ENCODE data around the gene TP53I11. TPM values are rescaled to one million over a fixed set of nuclear protein-coding genes. Genes with fewer than 3 reads are reported as not detected.
A peak's percentile ranks its signal among the peaks of the same experiment; 100 is the strongest.

Gene TP53I11
- total RNA-seq, 4 donors from 2014 or later: 21.7 to 34.0 (median 30.9) TPM

GRCh38 chr11:44957776-44958564 is 7.3 kb upstream of the TP53I11 start:
- Histone ChIP-seq H3K27ac (no peak overlapping the region), H3K4me3 (replicated peaks in 1 of 3) (no peak overlapping the region), H3K27me3 (no peaks in the 10 kb centered on the region), H3K4me1 (peaks cover 20 to 34% of the 10 kb centered on the region in 2 donors), H3K9me3 (no peaks in the 10 kb centered on the region), H3K36me3 (no peaks in the 10 kb centered on the region)
- TF ChIP-seq CTCF (IDR thresholded peaks at IDR 0.05): no peak
- no peak for TF ChIP-seq POLR2A (IDR thresholded peaks at IDR 0.05)
- 79 to 80% methylated on average over 8 of the region's 8 CpGs for WGBS, 2 donors
- DNase-seq: no peak
- intact Hi-C loops (cut with DNase I): no loop called here

DNA sequence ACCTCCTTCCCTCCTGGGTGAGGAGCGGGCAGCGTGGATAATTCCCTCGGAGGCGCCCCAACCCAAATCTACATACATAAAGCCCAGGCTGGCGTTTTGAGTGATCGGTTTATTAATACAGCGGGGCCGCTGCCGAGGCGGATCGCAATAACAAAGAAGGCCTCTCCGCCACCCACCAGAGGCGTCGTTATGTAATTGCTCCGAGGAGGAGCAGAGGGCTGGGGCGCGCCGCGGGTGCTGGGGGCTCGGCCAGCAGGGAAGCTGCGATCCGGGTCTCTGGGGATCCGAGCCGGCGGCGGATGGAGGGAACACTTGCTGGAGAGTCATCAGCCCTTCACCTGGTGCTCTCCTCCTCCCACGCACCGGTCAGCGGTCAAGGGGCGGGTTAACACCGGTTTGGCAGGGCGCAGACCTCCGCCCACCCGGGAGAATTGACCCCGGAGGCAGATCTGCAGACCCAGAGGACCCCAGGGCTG is 6.4 kb upstream of the TP53I11 start:
- TF ChIP-seq CTCF (IDR thresholded peaks at IDR 0.05) (no peak), POLR2A (IDR thresholded peaks at IDR 0.05) (no peak)
- no peak overlapping the region for H3K4me3 ChIP-seq (replicated peaks in 1 of 3)
- no peak overlapping the region for H3K27ac ChIP-seq

DNA sequence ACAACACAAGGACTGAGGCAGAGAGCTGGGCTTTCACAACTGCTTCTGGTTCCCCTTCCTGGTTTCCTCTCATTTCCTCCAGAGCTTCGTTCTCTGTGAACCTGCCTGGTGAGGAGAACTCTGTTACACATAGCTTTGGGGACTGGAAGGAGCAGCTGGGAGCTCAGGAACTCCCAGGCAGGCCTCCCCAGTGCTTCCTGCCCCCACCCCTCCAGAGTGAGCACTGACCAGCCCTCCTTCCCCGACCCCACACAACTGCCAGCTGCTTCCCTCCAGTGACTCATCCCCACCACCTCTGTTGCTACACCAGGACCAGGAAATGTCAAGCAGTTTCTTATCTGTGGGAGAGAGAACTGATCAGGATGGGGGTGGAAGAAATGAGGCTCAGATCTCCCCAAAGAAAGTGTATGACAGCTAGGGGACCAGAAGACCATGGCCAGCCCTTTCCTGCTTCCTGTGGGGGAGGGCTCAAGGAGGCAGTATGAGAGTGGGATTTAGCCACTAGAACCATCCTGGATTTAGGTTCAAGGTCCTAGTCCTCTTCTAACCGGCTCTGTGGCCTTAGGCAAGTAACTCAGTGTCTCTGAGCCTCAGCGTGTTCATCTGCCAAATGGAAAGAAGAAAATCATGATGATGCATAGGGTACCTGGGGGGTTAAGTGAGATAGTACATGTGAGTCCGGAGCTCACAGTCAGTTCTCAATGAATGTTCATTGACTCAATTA is 4.5 kb upstream of the TP53I11 start:
- DNase-seq: peak; percentile 37 to 48

More for the DNA sequence above, 6.4 kb upstream of the TP53I11 start:
- H3K9me3 ChIP-seq: no peaks in the 10 kb centered on the region
- H3K27me3 ChIP-seq: no peaks in the 10 kb centered on the region
- H3K36me3 ChIP-seq: no peaks in the 10 kb centered on the region
- intact Hi-C loops (cut with DNase I): no loop called here
- peak in 1 of 2 donors; percentile 35 for DNase-seq
- peaks cover 20 to 43% of the 10 kb centered on the region in 2 donors for H3K4me1 ChIP-seq
- WGBS, 2 donors: 34 to 47% methylated on average over 22 to 24 of the region's 35 CpGs

GRCh38 chr11:44954051-44954906 is 3.6 kb upstream of the TP53I11 start:
- H3K27ac ChIP-seq: peak overlapping the region in 2 of 3 donors; percentile 21 to 41
- no peak overlapping the region for H3K4me3 ChIP-seq (replicated peaks in 1 of 3)
- 69 to 73% methylated on average over 10 to 12 of the region's 12 CpGs for WGBS, 2 donors

More for the DNA sequence above, 4.5 kb upstream of the TP53I11 start:
- no peaks in the 10 kb centered on the region for H3K9me3 ChIP-seq
- H3K4me1 ChIP-seq: peaks cover 27 to 55% of the 10 kb centered on the region in 2 donors
- H3K36me3 ChIP-seq: no peaks in the 10 kb centered on the region
- no peak for TF ChIP-seq CTCF (IDR thresholded peaks at IDR 0.05)
- no peak for TF ChIP-seq POLR2A (IDR thresholded peaks at IDR 0.05)
- 63 to 65% methylated on average over 5 of the region's 5 CpGs for WGBS, 2 donors
- no peaks in the 10 kb centered on the region for H3K27me3 ChIP-seq
- intact Hi-C loops (cut with DNase I): no loop called here
- H3K4me3 ChIP-seq (replicated peaks in 1 of 3): no peak overlapping the region
- peak overlapping the region in 2 of 3 donors; percentile 21 to 41 for H3K27ac ChIP-seq

More at GRCh38 chr11:44954051-44954906, 3.6 kb upstream of the TP53I11 start:
- no peak for DNase-seq
- no peaks in the 10 kb centered on the region for H3K9me3 ChIP-seq
- intact Hi-C loops (cut with DNase I): no loop called here
- no peaks in the 10 kb centered on the region for H3K27me3 ChIP-seq
- H3K4me1 ChIP-seq: peaks cover 25 to 54% of the 10 kb centered on the region in 2 donors
- TF ChIP-seq POLR2A (IDR thresholded peaks at IDR 0.05): no peak
- TF ChIP-seq CTCF (IDR thresholded peaks at IDR 0.05): no peak
- H3K36me3 ChIP-seq: no peaks in the 10 kb centered on the region

Measured in thyroid gland (tissue), 4 donors.